ENCODE measurements around the gene PNKD. TPM values are rescaled to one million over a fixed set of nuclear protein-coding genes. Genes with fewer than 3 reads are reported as not detected.

PNKD gene
- total RNA-seq, 1 donor from 2014 or later = 28.9 TPM

DNA sequence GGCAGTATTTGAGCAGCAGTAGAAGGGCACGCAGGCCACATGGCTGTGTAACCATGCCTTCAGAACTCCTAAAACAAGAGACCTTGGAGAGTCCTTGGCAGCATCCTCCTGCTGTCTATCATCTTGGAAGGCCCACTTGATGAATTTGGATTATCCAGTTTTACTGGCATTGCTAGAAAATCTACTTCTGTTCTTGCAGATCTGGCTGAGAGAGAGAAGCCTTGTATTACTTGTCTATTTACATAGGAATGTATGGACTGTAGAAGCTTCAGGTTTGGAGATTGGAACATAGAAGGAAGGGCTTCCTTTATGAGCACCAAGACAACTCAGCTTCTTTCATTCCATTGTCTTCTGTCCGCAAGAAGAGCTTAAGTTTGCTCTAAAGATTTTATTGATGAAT is 25.7 kb upstream of the PNKD start:
- peaks cover 13% of the 10 kb centered on the region for H3K4me1 Mint-ChIP-seq (ENCODE audit: low read depth)
- peaks cover 50% of the 10 kb centered on the region for H3K36me3 Mint-ChIP-seq (ENCODE audit: low read depth)
- peak overlapping the region; percentile 30 for H3K27ac Mint-ChIP-seq (ENCODE audit: unreplicated experiment)
- H3K27me3 Mint-ChIP-seq (ENCODE audit: low read depth) = no peaks in the 10 kb centered on the region
- no peak for DNase-seq (ENCODE audit: low spot score)
- H3K4me3 Mint-ChIP-seq (ENCODE audit: unreplicated experiment) = no peak overlapping the region
- H3K9me3 Mint-ChIP-seq (ENCODE audit: low read depth) = no peaks in the 10 kb centered on the region
- TF ChIP-seq, protein P1, sequence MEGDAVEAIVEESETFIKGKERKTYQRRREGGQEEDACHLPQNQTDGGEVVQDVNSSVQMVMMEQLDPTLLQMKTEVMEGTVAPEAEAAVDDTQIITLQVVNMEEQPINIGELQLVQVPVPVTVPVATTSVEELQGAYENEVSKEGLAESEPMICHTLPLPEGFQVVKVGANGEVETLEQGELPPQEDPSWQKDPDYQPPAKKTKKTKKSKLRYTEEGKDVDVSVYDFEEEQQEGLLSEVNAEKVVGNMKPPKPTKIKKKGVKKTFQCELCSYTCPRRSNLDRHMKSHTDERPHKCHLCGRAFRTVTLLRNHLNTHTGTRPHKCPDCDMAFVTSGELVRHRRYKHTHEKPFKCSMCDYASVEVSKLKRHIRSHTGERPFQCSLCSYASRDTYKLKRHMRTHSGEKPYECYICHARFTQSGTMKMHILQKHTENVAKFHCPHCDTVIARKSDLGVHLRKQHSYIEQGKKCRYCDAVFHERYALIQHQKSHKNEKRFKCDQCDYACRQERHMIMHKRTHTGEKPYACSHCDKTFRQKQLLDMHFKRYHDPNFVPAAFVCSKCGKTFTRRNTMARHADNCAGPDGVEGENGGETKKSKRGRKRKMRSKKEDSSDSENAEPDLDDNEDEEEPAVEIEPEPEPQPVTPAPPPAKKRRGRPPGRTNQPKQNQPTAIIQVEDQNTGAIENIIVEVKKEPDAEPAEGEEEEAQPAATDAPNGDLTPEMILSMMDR (IDR thresholded peaks at IDR 0.05) = no peak

DNA sequence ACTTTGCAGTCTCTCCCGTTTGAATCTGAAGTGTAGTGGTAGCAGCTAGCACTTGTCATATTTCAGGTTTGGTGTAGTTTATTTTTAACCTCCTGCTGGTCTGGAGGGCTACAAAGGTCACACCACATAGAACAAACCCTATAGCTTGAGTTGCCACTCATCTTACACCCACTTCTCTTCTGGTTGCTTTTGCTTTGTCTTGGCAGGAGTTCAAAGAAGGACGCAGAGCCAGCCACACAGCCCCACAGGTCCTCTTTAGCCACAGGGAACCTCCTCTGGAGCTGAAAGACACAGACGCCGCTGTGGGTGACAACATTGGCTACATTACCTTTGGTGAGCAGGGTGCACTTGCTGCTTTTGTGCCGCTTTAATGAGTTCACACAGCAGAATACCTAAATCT is 25.1 kb upstream of the PNKD start:
- H3K27ac Mint-ChIP-seq (ENCODE audit: unreplicated experiment) = peak overlapping the region; percentile 19
- TF ChIP-seq, protein P1 (IDR thresholded peaks at IDR 0.05) = no peak
- H3K36me3 Mint-ChIP-seq (ENCODE audit: low read depth) = peaks cover 54% of the 10 kb centered on the region
- no peaks in the 10 kb centered on the region for H3K27me3 Mint-ChIP-seq (ENCODE audit: low read depth)
- H3K4me3 Mint-ChIP-seq (ENCODE audit: unreplicated experiment) = no peak overlapping the region
- no peak for DNase-seq (ENCODE audit: low spot score)
- no peaks in the 10 kb centered on the region for H3K9me3 Mint-ChIP-seq (ENCODE audit: low read depth)
- peaks cover 13% of the 10 kb centered on the region for H3K4me1 Mint-ChIP-seq (ENCODE audit: low read depth)

DNA sequence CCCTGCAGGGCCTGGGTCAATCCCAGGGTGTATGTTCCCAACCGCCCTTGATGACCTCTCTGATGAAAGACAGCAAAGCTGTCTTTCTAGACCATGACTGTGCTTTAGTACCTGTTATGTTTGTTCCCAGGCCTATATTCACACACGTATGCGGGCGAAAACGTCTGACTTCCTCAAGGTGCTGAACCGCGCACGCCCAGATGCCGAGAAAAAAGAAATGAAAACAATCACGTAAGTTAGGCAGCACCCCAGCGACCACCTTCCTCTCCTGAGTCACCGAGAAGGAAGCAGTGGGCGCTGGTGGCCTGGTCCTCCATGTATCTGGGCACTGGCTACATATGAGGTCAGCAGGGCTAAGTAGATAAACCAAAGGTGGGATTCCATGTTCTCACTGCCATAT is 20.6 kb upstream of the PNKD start:
- H3K4me1 Mint-ChIP-seq (ENCODE audit: low read depth) = peaks cover 7% of the 10 kb centered on the region
- H3K27me3 Mint-ChIP-seq (ENCODE audit: low read depth) = no peaks in the 10 kb centered on the region
- no peak overlapping the region for H3K27ac Mint-ChIP-seq (ENCODE audit: unreplicated experiment)
- H3K4me3 Mint-ChIP-seq (ENCODE audit: unreplicated experiment) = no peak overlapping the region
- TF ChIP-seq, protein P1 (IDR thresholded peaks at IDR 0.05) = no peak
- H3K9me3 Mint-ChIP-seq (ENCODE audit: low read depth) = no peaks in the 10 kb centered on the region
- H3K36me3 Mint-ChIP-seq (ENCODE audit: low read depth) = peaks cover 68% of the 10 kb centered on the region
- peak; percentile 50 for DNase-seq (ENCODE audit: low spot score)

DNA sequence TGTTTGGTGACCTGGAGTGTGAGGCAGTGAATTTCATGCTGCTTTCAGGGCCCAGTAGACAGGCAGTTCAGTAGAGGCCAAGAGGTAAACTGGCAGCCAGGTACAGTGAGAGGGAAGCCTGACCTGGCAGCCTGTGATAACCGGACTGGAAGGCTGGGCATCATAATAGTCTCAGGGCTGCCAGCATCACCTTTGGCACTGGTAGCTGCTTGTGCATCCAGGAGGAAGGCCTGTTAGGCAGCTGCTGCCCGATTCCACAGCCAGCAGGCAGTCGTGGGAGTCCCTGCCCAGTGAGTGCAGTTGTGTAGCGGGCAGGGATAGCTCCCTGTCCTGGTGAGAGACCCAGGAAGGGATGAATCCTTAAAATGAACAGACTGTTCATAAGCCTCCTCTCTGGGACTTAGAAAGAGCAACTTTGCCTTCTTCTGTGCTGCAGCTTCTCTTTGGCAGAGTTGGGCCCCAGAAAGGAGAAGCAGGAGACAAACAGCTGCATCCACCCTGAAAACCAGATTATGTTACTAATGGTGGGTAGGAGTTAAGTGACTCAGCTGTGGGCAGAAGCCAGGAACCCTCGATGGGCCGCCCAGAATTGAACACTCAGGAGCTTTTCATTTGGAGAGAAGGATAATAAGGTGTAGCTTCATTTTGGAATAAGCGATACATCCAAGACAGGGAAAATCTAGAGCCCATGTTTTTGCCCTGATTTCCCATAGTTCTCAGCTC is 17.6 kb upstream of the PNKD start:
- DNase-seq (ENCODE audit: low spot score) = peak; percentile 51
- H3K36me3 Mint-ChIP-seq (ENCODE audit: low read depth) = peaks cover 59% of the 10 kb centered on the region
- H3K9me3 Mint-ChIP-seq (ENCODE audit: low read depth) = no peaks in the 10 kb centered on the region
- peak overlapping the region; percentile 51 for H3K27ac Mint-ChIP-seq (ENCODE audit: unreplicated experiment)
- H3K4me3 Mint-ChIP-seq (ENCODE audit: unreplicated experiment) = no peak overlapping the region
- TF ChIP-seq, protein P1 (IDR thresholded peaks at IDR 0.05) = no peak
- peaks cover 3% of the 10 kb centered on the region for H3K4me1 Mint-ChIP-seq (ENCODE audit: low read depth)
- H3K27me3 Mint-ChIP-seq (ENCODE audit: low read depth) = no peaks in the 10 kb centered on the region

DNA sequence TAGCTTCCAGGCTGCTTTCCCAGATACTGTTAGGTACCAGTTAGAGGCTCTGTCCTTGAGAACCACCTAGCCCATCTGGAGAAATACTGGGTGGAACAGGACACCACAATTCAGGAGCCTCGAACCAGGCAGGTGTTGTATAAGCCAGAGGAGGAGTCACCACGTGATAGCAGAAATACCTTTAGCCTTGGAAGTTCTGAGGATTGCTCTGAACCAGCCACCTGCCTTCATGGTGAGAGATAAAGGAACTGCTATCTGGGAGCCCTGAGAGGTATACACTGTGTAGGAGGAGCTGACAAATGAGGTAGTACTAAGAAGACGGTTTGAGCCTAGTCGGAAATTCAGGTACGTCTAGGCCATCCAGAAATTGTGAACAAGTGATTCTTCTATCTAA is 17.1 kb upstream of the PNKD start:
- peaks cover 4% of the 10 kb centered on the region for H3K4me1 Mint-ChIP-seq (ENCODE audit: low read depth)
- no peak overlapping the region for H3K4me3 Mint-ChIP-seq (ENCODE audit: unreplicated experiment)
- TF ChIP-seq, protein P1 (IDR thresholded peaks at IDR 0.05) = no peak
- DNase-seq (ENCODE audit: low spot score) = no peak
- H3K36me3 Mint-ChIP-seq (ENCODE audit: low read depth) = peaks cover 56% of the 10 kb centered on the region
- no peak overlapping the region for H3K27ac Mint-ChIP-seq (ENCODE audit: unreplicated experiment)
- H3K9me3 Mint-ChIP-seq (ENCODE audit: low read depth) = no peaks in the 10 kb centered on the region
- no peaks in the 10 kb centered on the region for H3K27me3 Mint-ChIP-seq (ENCODE audit: low read depth)
